ENCODE measurements around the gene MBD4.
"Not testable (repeated sequence)": the region's sequence is repeated elsewhere in the genome, so short reads cannot be mapped to it uniquely, and the experiment has no call there.

Gene MBD4

GRCh38 chr3:129384594-129385323, 55.0 kb downstream of the MBD4 start:
- TF ChIP-seq ZFX (IDR thresholded peaks at IDR 0.05) (no peak), CTCF (conservative IDR thresholded peaks at IDR 0.05) (no peak)
- H3K27ac ChIP-seq: no peak overlapping the region

GRCh38 chr3:129384103-129384502, 55.6 kb downstream of the MBD4 start:
- not testable (repeated sequence) for H3K27ac ChIP-seq

GRCh38 chr3:129383292-129383860, 56.4 kb downstream of the MBD4 start:
- H3K27ac ChIP-seq: no peak overlapping the region

GRCh38 chr3:129382366-129382765, 57.4 kb downstream of the MBD4 start:
- H3K27ac ChIP-seq: no peak overlapping the region
- TF ChIP-seq ZFX (IDR thresholded peaks at IDR 0.05) (no peak), CTCF (conservative IDR thresholded peaks at IDR 0.05) (no peak)

More at GRCh38 chr3:129383292-129383860, 56.4 kb downstream of the MBD4 start:
- peak; percentile 92 for TF ChIP-seq CTCF (conservative IDR thresholded peaks at IDR 0.05)
- TF ChIP-seq ZFX (IDR thresholded peaks at IDR 0.05): no peak

Data from C4-2B (cell line).